GM21381 (cell line): Measurements from ENCODE around the gene BMP2K.
"Not testable (repeated sequence)": the region's sequence is repeated elsewhere in the genome, so short reads cannot be mapped to it uniquely, and the experiment has no call there.

Experiments
- ATAC-seq: cut with Tn5 transposase; IDR thresholded peaks from one replicate; pipeline ENCODE4 v1.9.1; 2021; ENCODE audit warnings: mild to moderate bottlenecking, moderate library complexity; ENCODE audit not compliant: unreplicated experiment

BMP2K gene

DNA sequence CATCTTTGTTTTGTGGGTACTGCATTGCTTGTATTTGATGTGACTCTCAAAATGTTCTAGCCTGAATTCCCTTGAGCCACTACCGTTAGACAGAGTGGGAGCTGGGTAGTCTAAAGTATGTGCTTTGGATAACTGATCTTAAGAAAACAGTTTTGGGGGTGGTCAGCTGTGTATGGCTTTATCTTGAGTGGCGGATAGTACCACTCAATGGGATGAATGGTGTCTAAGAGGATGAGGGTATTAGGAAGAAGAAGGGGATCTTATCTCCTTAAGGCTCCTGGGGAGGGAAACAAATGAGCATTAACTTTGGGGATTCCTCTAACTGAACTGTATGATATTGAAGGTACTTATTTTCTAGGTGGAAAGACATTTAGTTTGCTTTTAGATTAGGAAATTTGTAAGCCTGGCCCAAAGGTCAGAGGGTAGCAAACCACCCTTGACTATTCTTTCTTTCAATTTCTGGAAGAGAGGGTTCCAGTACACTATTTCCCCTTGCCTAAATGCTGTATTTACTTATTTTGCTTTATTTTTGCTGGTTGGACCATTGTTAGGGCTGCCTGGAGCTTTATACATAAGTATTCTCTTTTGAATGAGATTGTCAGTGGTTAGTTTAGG lies 11.3 kb downstream of the BMP2K start:
- no peak for ATAC-seq

- no peak for ATAC-seq
These were observed 12.1 kb downstream of the BMP2K start for GRCh38 chr4:78788007-78788889.

DNA sequence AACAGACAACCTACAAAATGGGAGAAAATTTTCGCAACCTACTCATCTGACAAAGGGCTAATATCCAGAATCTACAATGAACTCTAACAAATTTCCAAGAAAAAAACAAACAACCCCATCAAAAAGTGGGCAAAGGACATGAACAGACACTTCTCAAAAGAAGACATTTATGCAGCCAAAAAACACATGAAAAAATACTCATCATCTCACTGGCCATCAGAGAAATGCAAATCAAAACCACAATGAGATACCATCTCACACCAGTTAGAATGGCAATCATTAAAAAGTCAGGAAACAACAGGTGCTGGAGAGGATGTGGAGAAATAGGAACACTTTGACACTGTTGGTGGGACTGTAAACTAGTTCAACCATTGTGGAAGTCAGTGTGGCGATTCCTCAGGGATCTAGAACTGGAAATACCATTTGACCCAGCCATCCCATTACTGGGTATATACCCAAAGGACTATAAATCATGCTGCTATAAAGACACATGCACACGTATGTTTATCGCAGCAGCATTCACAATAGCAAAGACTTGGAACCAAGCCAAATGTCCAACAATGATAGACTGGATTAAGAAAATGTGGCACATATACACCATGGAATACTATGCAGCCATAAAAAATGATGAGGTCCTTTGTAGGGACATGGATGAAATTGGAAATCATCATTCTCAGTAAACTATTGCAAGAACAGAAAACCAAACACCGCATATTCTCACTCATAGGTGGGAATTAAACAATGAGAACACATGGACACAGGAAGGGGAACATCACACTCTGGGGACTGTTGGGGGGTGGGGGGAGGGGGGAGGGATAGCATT lies 19.7 kb downstream of the BMP2K start:
- not testable (repeated sequence) for ATAC-seq

GRCh38 chr4:78796526-78796925 lies 20.4 kb downstream of the BMP2K start:
- no peak for ATAC-seq

GRCh38 chr4:78797777-78798284 lies 21.7 kb downstream of the BMP2K start:
- no peak for ATAC-seq

- no peak for ATAC-seq
These were observed 23.7 kb downstream of the BMP2K start for GRCh38 chr4:78799551-78800495.

DNA sequence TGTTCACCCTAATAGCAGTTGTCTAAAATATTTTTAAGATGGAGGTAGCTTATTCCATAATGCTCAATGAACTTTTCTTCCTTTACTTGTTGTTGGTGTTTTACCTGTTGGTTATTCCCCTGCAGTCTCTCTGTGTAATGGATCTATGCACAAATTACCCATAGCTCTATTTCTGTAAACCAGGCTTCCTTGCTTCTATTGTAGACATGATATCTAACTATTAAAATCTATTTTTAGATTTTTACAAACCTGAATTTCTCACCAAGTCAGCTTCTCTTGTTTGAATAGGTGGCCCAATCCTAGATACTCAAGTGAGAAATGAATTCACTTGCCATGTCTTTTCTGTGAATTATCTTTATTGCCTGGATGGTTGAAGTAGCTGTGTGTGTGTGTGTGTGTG lies 24.8 kb downstream of the BMP2K start:
- no peak for ATAC-seq

- ATAC-seq = no peak
These were observed 27.8 kb downstream of the BMP2K start for GRCh38 chr4:78803983-78804382.

GRCh38 chr4:78806943-78807460 lies 30.9 kb downstream of the BMP2K start:
- ATAC-seq = no peak

GRCh38 chr4:78809295-78809694 lies 33.1 kb downstream of the BMP2K start:
- no peak for ATAC-seq

DNA sequence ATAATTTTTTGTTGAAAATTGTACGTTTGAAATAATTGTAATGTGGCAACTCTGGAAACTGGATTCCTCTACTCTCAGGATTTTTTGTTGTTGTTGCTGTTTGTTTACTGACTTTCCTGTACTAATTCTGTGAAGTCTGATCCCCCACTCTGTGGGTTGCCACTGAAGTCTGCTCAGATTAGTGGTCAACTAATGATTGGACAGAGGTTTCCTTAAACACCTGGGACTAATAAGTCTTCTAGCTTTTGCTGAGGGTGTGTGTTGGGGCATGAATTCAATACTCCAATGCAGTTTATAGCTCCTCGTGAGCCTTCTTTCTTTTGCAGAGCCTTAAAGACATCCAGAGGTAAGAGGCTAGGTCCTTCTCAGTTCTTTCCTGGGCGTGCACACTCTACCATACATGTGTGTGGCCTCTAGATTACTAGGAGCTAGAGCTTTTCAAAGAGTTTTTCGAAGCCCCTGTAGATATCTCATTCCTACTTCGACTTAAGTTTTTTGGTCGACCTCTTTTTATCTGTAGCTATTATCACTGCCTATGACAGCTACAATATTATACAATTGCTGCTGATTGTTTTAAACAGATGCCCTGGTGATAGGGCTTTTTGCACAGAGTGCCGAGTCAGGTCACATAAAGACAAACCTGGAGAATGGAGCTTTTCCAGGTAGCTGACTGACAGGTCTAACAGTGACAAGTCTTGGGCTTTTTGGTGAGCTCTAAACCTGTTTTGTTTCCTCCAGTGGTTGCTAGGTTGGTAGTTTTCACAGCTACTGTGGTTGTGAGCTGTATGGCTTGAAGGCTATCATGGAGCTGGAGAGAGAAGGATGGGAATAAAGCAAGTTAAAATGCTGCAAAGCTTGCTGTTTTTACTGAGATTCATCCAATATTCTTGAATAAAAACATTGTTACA lies 34.0 kb downstream of the BMP2K start:
- ATAC-seq = no peak

DNA sequence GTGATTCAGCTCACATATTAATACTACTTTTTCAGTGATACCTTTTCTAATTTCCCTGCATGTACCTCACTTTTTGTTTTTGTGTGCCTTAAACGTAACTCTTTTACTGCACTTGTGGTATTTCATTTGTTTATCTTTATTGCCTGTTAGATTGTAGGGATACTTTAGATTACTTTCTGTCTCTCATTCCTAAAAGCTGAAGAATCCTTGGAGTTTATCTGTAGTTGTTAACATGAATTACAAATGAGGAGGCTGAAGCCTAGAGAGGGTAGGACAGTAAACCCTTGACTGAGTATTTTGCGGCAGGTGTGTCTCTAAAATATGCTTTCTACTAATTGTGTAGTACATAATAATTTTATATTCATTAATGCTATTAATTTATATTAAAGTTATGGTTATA lies 34.9 kb downstream of the BMP2K start:
- no peak for ATAC-seq

DNA sequence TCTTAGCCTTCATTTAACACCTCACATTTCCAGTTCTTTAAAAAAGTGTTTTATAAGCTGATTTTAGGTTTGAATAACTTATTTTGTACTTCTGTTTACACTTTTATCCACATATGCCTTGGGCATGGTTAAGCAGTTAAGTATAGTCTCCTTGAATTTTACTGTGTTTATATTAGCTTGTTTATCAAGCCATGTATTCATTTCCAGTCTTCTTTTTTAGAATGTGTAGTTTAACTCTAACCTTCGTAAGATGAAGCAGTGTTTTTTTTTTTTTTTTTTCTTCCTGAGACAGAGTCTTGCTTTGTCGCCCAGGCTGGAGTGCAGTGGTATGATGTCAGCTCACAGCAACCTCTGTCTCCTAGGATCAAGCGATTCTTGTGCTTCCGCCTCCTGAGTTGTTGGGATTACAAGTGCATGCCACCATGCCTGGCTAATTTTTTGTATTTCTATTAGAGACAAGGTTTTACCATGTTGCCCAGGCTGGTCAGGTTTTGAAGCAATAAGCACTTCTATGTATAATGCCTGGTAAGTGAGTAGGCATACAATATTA lies 42.5 kb downstream of the BMP2K start:
- no peak for ATAC-seq

DNA sequence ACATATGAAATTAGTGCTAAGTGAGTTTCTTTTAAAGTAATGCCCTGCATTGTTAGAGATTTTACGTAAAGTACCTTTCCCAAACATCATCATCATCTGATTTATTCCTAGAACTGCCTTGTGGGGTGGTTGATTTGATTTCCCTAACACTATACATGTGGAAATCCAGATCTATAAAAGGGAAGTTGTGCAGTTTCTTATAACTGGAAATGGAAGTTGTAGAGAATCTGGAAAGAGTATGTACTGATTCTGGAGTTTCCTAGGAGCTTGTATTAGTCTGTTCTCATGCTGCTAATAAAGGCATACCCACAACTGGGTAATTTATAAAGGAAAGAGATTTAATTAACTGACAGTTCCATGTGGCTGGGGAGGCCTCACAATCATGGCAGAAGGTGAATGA lies 47.9 kb downstream of the BMP2K start:
- no peak for ATAC-seq

- no peak for ATAC-seq
These were observed 51.0 kb downstream of the BMP2K start for GRCh38 chr4:78827191-78827590.

- ATAC-seq = no peak
These were observed 53.1 kb downstream of the BMP2K start for GRCh38 chr4:78829296-78829695.

DNA sequence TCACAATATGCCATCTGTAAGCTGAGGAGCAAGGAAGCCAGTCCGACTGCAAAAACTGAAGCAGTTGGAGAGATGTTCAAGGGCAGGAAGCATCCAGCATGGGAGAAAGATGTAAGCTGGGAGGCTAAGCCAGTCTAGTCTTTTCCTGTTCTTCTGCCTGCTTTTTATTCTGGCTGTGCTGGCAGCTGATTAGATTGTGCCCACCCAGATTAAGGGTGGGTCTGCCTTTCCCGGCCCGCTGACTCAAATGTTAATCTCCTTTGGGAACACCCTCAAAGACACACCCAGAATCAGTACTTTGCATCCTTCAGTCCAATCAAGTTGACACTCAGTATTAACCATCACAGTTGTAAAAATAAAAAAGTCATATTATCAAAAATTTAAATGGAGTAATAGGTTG lies 63.5 kb downstream of the BMP2K start:
- not testable (repeated sequence) for ATAC-seq

DNA sequence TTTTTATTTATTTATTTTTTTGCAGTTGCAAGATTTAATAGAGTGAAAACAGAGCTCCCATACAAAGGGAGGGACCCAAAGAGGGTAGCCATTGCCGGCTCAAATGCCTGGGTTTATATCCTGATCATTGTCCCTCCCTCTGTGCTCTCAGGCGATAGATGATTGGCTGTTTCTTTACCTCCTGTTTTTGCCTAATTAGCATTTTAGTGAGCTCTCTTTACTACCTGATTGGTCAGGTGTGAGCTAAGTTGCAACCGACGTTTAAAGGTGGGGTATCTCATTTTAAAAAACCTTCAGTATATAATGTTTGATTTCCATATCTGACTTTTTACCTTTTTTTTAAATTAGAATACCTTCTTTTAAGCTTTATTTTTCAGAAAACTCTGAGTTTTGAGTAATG lies 64.1 kb downstream of the BMP2K start:
- not testable (repeated sequence) for ATAC-seq

- peak; percentile 90 for ATAC-seq
These were observed 69.3 kb downstream of the BMP2K start for GRCh38 chr4:78845472-78845871.
